ENCODE results near the gene FZR1. TPM values are rescaled to one million over a fixed set of nuclear protein-coding genes. Genes with fewer than 3 reads are reported as not detected.
A peak's percentile ranks its signal among the peaks of the same experiment; 100 is the strongest.

The FZR1 gene
- total and polyA plus RNA-seq, 2 of the 13 experiments (the other 11 are each of a cell fraction or from before 2014, with no cell fraction given): 29.0 to 30.8 TPM

DNA sequence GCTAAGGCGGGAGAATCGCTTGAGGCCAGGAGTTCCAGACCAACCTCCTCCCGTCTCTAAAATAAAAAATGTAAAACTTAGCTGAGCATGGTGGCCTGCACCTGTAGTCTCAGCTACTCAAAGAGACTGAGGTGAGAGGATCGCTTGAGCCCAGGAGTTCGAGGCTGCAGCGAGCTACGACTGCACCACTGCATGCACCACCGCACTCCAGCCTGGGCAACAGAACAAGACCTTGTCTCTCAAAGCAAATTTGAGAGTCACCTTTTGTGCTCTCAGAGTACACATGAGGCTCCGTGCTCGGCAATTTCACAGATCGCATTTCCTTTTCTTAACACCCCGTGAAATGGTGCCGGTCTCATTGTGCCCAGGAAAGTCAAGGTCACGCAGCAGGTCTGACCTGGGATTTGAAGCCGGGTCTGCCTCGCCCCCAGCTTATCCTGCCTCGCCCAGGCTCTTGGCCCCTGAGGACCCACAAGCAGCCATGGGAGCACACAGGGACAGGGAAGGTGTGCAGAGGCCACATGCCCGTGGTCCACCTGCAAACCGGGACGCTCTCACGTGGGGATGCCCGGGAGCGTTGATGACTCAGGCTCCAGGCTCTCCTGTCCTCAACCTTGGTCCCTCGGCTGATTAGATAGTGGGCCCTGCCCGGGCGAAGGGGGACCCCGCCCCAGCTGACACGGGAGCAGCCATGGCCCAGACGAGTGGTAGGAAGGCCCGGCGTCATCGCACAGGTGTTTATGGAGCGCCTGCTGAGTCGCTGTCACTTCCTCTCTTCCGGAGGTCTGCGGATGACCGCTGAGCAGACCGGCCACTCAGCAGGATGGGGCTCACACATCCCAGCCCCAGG is 24.6 kb upstream of the FZR1 start (continued):
- TF ChIP-seq KLF15 (CRISPR knock-in tag; IDR thresholded peaks at IDR 0.05; ENCODE audit: borderline replicate concordance) (no peak), GTF2F1 (IDR thresholded peaks at IDR 0.05; ENCODE audit: low read length) (no peak), SP4 (CRISPR knock-in tag; IDR thresholded peaks at IDR 0.05) (no peak; the same call in 1 of the 2 replicates), ZNF274 (CRISPR knock-in tag; IDR thresholded peaks at IDR 0.05) (peak; percentile 91), ATM (IDR thresholded peaks at IDR 0.05; ENCODE audit: borderline replicate concordance) (no peak), GATAD2A (CRISPR knock-in tag; IDR thresholded peaks at IDR 0.05) (no peak), RFXANK (CRISPR knock-in tag; IDR thresholded peaks at IDR 0.05) (0 out of 2 replicates have a peak, but pooled peaks have one; percentile 41), ZNF598 (CRISPR knock-in tag; IDR thresholded peaks at IDR 0.05; ENCODE audit: borderline replicate concordance) (no peak), ZNF703 (CRISPR knock-in tag; IDR thresholded peaks at IDR 0.05; ENCODE audit: borderline replicate concordance) (no peak; the same call in 1 of the 2 replicates), MEIS1 (CRISPR knock-in tag; IDR thresholded peaks at IDR 0.05; ENCODE audit: borderline replicate concordance) (no peak; the same call in 1 of the 2 replicates), MIER2 (CRISPR knock-in tag; IDR thresholded peaks at IDR 0.05) (0 out of 2 replicates have a peak, but pooled peaks have one; percentile 55), ZNF646 (CRISPR knock-in tag; IDR thresholded peaks at IDR 0.05) (no peak), PCBP1 (IDR thresholded peaks at IDR 0.05; ENCODE audit: borderline replicate concordance, low read depth, low read length) (no peak), ZNF282 (IDR thresholded peaks at IDR 0.05; ENCODE audit: partially characterized antibody) (no peak), TBX2 (CRISPR knock-in tag; IDR thresholded peaks at IDR 0.05; ENCODE audit: borderline replicate concordance) (peak; percentile 80; the same call in 1 of the 2 replicates), ZKSCAN5 (CRISPR knock-in tag; IDR thresholded peaks at IDR 0.05) (no peak), PAX8 (CRISPR knock-in tag; IDR thresholded peaks at IDR 0.05; ENCODE audit: borderline replicate concordance) (no peak), MTF2 (CRISPR knock-in tag; IDR thresholded peaks at IDR 0.05; ENCODE audit: borderline replicate concordance) (peak; percentile 61; the same call in 1 of the 2 replicates), SP2 (CRISPR knock-in tag; IDR thresholded peaks at IDR 0.05) (0 out of 2 replicates have a peak, but pooled peaks have one; percentile 34), ZNF367 (CRISPR knock-in tag; IDR thresholded peaks at IDR 0.05; ENCODE audit: borderline replicate concordance) (no peak), MXD1 (CRISPR knock-in tag; IDR thresholded peaks at IDR 0.05) (peak; percentile 43)
- TF ChIP-seq, protein P1, sequence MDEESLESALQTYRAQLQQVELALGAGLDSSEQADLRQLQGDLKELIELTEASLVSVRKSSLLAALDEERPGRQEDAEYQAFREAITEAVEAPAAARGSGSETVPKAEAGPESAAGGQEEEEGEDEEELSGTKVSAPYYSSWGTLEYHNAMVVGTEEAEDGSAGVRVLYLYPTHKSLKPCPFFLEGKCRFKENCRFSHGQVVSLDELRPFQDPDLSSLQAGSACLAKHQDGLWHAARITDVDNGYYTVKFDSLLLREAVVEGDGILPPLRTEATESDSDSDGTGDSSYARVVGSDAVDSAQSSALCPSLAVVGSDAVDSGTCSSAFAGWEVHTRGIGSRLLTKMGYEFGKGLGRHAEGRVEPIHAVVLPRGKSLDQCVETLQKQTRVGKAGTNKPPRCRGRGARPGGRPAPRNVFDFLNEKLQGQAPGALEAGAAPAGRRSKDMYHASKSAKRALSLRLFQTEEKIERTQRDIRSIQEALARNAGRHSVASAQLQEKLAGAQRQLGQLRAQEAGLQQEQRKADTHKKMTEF (CRISPR knock-in tag; IDR thresholded peaks at IDR 0.05): 0 out of 2 replicates have a peak, but pooled peaks have one; percentile 33

Measured in HepG2 (cell line).